Measurements from ENCODE around the gene SWAP70.

SWAP70 gene

GRCh38 chr11:9762531-9762930, 98.7 kb downstream of the SWAP70 start:
- TF ChIP-seq CTCF (conservative IDR thresholded peaks at IDR 0.05) = no peak

GRCh38 chr11:9763301-9763700, 99.4 kb downstream of the SWAP70 start:
- TF ChIP-seq CTCF (conservative IDR thresholded peaks at IDR 0.05) = no peak
- no peak overlapping the region for H3K27ac ChIP-seq

More at GRCh38 chr11:9762531-9762930, 98.7 kb downstream of the SWAP70 start:
- no peak overlapping the region for H3K27ac ChIP-seq

DNA sequence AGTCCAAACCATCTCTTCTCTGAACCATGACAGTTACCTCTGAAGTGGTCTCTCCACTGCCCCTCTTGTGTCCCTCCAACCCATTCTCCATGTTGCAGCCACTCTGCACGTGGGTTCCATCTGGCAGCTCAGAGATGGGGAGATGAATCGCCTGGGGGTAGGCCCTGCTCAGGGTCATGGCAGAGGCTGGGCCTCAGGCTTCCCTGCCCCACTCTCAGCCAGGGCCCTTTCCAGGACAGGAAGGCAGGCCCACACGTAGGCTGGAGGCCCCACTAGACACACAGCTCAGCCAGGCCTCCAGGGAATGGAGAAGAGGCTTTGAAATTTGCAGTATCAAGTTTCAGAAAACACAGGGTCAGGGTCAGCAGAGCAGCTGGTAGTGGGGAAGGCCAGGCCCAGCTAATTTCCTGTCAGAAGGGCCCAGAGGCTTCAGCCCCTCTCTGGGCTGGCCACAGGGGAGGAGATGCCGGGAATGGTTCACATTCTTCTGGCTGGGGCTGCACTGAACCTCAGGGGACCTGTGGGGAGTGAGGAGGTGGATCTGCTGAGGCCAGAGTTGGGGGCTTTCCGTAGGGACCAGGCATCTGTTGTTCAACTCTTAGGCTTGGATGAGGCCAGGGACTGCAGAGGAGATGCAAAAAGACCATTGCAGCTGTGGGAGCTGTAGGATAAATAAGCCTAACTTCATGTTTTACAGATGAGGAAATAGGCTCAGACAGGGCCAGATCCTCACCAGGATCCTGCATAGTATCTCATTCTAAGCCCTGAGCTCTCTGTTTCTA, 101.6 kb downstream of the SWAP70 start:
- no peak overlapping the region for H3K27ac ChIP-seq
- TF ChIP-seq CTCF (conservative IDR thresholded peaks at IDR 0.05) = no peak

DNA sequence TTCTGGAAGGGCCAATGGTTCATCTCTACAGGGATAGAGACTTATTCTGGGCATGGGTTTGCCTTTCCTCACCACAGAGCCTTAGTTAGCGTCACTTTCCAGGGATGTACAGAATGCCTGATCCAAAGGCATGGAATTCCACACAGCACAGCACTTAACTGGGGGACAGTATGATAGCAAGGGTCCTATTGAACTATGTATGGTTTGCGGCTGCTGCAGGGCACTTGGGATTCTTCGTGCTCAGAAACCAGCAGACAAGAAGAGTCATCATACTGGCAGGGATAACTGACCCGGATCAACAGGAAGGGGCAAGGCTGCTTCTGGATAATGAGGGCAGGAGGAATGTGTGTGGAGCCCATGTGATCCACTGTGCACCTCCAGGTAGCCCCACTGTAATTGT, 105.7 kb downstream of the SWAP70 start:
- H3K27ac ChIP-seq = no peak overlapping the region
- TF ChIP-seq CTCF (conservative IDR thresholded peaks at IDR 0.05) = no peak

- H3K27ac ChIP-seq = peak overlapping the region; percentile 28; the same call in 1 of the 2 replicates
Observed at GRCh38 chr11:9771071-9771511, 107.2 kb downstream of the SWAP70 start.

GRCh38 chr11:9772218-9772617, 108.3 kb downstream of the SWAP70 start:
- peak overlapping the region; percentile 28; the same call in 1 of the 2 replicates for H3K27ac ChIP-seq

More at GRCh38 chr11:9771071-9771511, 107.2 kb downstream of the SWAP70 start:
- no peak for TF ChIP-seq CTCF (conservative IDR thresholded peaks at IDR 0.05)

GRCh38 chr11:9773524-9773923, 109.6 kb downstream of the SWAP70 start:
- no peak for TF ChIP-seq CTCF (conservative IDR thresholded peaks at IDR 0.05)
- H3K27ac ChIP-seq = no peak overlapping the region

More at GRCh38 chr11:9772218-9772617, 108.3 kb downstream of the SWAP70 start:
- TF ChIP-seq CTCF (conservative IDR thresholded peaks at IDR 0.05) = no peak

All from VCaP (cell line).